NCI-H446 treated with DMSO at 0.1 percent for 48 hours (cell line): Measurements from ENCODE around the gene RNF130.
"Not testable (repeated sequence)": the region's sequence is repeated elsewhere in the genome, so short reads cannot be mapped to it uniquely, and the experiment has no call there.

Source experiments
- DNase-seq: peaks from one replicate; lab custom pipeline; 2025; lab: John Stamatoyannopoulos, UW

The RNF130 gene

GRCh38 chr5:180103487-180104167, 32.1 kb upstream of the RNF130 start:
- DNase-seq: no peak

DNA sequence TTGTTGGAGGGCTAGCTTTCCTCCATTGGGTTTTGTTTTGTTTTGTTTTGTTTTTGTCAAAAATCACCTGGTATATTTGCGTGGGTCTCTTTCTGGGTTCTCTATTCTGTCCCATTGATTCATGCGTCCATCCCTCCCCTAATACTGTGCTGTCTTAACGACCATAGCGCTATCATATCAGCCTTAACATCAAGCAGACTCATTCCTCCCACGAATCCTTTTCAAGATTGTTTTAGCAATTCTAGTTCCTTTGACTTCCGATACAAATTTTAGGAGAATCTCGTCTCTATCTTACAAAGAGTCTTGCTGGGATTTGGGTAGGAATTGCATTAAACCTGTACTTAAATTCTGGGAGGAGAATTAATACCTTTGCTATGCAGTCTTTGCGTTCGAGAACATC, 31.1 kb upstream of the RNF130 start:
- no peak for DNase-seq

DNA sequence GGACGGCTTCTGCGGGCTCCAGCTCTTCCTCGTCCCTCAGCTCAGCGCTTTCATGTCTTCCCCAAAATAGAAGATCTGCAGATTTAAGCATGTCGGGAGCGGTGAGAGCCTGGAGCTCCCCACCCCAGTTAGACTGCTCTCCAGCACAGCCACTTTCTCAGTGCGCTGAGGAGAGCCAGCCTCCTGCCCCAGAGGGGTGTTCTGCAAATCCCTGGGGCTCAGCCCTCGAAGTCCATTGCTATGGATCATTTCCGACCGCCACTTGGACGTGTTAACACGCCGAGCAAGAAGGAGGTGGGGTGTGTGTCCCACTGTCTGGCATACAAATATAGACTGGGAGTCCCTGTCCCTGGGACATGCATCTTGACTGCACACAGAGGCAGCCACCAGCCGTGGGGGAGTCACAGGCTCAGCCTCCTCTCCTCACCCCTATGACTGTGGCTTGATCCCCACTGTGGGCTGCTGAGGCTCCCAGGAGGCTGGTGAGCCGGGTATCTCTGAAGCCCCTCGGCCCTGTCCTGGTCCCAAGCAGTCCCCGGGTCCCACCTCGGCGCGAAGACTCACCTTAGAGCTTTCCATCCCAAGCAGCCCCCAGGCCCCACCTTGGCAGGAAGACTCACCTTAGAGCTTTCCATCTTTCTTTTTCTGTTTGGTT, 30.0 kb upstream of the RNF130 start:
- DNase-seq: no peak

DNA sequence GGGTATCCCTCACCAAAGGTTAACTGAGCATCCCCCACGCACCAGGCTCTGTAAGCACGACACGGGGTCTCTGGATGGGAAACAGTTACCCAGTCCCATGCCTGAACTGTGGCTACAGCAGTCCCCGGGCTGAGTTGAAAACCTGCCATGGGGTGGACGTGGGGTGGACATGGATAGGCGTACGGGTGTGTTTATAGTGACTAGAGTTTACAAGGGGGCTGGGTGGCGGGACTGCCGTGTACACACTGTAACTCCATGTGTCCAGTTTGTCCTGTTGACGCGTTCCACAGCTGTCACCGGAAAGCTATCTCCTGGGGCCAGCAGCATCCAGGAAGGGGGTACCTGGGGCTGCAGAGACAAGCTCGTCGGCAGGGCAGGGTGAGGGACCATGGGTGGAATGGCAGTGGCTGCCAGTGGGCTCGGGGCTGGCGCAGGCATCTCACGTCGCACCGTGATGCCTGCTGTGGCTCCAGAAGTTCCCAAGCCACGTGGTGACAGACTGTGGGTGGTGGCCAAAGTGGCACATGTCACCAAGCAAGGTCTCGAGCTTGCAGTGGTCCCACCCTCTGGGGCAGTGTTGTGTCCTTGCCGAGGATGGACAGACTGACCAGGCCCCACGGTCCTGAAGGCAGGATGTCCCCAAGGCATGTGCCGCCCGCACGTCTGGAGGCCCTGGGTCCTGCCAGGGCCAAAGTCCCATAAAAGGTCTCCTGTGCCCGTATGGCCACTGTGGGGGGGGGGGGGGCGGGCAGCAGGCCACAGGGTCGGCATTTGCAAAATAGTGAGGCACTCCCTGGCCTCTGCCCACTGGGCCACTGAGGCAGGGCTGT, 29.3 kb upstream of the RNF130 start:
- DNase-seq: no peak

- DNase-seq: no peak
Observed at GRCh38 chr5:180099733-180100611, 28.4 kb upstream of the RNF130 start.

- no peak for DNase-seq
Observed at GRCh38 chr5:180098991-180099732, 27.6 kb upstream of the RNF130 start.

GRCh38 chr5:180098526-180098925, 27.0 kb upstream of the RNF130 start:
- no peak for DNase-seq

GRCh38 chr5:180097926-180098325, 26.4 kb upstream of the RNF130 start:
- DNase-seq: no peak

DNA sequence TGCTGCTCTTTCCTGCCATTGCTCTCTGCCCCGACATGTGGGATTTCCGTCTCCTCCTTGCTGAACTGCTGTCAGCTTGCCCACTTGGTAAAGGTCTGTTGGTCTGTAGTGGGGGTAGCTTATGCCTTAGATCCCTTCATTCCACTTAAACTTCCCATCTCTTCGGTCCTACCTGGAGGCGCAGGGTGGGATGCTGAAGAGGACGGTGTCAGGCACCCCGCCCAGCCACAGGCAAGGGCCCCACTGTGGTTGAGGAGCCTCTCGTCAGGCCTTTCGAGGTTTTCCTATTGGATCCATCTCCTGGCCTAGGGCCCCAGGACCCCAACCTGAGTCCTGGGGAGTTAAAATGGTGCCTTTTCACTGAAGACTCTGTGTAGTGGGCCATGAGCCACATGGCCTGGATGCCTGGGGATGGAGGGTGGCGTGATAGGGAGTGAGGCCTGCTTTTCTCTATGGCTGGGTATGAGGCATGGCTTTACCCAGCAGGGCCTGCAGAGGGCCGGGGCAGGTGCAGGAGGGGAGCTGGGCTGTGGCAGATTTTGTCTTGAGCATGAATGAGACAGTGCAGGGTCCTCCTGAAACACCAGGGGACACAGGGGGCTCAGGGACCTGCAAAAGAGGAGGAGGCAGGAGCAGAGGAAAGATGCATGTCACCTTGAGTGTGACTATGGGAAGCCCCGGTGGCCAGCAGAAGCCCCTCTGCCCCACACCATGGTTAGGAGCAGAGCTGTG, 25.8 kb upstream of the RNF130 start:
- DNase-seq: no peak

DNA sequence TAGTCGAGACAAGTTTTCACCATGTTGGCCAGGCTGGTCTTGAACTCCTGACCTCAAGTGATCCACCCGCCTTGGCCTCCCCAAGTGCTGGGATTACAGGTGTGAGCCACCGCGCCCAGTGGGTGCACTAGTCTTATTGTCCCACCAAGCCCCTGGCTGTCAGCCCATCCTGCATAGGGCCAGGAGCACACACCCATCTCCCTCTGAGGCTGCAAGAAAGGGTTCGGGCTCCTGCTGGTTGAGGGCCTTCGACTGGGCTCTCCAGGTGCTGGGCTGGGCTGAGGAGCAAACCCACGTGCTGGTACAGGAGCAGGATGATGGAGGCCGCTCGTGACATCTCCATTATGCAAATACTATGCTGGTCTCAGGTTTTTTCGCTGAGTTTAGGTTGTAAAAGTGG, 25.1 kb upstream of the RNF130 start:
- no peak for DNase-seq

DNA sequence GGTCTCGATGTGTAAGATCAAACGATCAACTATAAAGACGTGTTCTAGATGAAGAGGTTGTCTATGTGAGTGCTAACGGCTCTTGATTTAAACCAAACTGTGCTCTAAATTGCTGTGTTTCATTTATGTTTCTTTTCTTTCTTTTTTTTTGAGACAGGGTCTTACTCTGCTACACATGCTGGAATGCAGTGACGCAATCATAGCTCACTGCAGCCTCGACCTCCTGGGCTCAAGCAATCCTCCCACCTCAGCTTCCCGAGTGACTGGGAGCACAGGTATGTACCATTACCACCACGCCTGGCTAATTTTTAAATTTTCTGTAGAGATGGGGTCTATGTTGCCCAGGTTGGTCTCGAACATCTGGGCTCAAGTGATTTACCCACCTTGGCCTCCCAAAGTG, 24.0 kb upstream of the RNF130 start:
- DNase-seq: no peak

GRCh38 chr5:180093651-180094382, 22.3 kb upstream of the RNF130 start:
- no peak for DNase-seq

DNA sequence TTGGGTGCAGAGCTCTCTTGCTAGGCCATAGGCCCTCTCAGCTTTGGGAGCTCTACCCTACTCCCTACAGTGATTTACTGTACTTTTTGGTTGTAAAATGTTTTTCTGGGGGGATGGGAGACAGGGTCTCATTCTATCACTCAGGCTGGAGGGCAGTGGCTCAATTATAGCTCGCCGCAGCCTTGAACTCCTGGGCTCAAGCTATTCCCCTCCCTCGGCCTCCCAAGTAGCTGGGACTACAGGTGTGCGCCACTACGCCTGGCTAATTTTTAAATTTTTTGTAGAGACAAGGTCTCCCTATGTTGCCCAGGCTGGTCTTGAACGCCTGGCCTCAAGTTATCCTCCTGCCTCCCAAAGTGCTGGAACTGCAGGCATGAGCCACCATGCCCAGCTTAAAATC, 21.7 kb upstream of the RNF130 start:
- no peak for DNase-seq

- DNase-seq: no peak
Observed at GRCh38 chr5:180090769-180091546, 19.4 kb upstream of the RNF130 start.

- no peak for DNase-seq
Observed at GRCh38 chr5:180090098-180090768, 18.7 kb upstream of the RNF130 start.

DNA sequence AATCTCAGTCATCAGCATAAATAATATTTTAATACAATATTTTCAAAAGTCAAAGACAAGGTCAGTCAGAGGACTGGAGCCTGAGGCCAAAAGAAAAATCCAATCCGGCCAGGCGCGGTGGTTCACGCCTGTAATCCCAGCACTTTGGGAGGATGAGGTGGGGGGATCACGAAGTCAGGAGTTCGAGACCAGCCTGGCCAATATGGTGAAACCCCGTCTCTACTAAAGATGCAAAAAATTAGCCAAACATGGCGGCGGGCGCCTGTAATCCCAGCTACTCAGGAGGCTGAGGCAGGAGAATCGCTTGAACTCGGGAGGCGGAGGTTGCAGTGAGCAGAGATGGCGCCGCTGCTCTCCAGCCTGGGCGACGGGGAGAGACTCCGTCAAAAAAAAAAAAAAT, 18.1 kb upstream of the RNF130 start:
- DNase-seq: not testable (repeated sequence)

DNA sequence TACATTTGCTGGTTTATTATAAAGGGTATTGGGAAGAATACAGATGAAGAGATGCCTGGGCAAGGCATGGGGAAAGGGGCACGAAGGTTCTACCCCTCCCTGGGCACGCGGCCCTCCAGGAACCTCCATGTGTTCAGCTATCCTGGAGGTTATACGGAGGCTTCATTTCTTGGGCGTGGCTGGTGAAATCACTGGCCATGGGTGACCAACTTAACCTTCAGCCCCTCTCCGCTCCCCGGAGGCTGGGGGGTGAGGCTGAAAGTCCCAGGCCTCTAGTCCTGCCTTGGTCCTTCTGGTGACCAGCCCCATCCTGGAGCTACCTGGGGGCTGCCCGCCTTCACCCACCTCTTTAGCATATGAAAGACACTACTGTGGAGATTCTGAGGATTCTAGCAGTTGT, 17.0 kb upstream of the RNF130 start:
- DNase-seq: no peak

DNA sequence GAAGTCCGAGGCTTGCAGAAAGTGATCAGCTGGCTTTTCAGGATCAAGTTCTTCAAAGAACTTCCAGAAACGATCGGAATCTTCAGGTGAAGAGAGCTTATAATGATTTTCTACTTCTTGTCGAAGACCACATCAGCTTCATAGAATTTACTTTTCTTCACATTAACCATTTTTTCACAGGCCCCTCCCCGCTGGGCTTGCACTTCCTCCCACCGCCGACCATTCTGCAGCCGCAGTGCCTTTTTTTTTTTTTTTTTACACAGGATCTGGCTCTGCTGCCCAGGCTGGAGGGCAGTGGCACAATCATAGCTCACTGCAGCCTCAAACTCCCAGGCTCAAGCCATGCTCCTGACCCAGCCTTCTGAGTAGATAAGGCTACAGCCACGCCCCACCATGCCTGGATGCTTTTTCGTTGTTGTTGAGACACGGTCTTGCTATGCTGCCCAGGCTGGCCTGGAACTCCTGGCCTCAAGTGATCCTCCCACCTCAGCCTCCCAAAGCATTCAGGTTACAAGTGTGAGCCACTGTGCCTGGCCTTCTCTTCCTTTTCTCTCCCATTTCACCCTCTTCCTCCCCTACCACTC, 15.3 kb upstream of the RNF130 start:
- no peak for DNase-seq
